A673 (cell line): Measurements from ENCODE around the gene AMPD2. TPM values are rescaled to one million over a fixed set of nuclear protein-coding genes. Genes with fewer than 3 reads are reported as not detected.

Experiments
- BruUV-seq: library from RNA; stranded (reverse); fragments of 400-500 nt; replicated peaks from 2 replicates; lab custom pipeline; 2021; lab: Mats Ljungman, UMichigan
- CTCF ChIA-PET: fragments of 300-600 bp; sonication (Branson Sonifier 250); formaldehyde crosslinking; loops from one replicate; lab custom pipeline; 2022; ENCODE audit warnings: antibody characterized with exemption; lab: Charles Lee
- POLR2A ChIA-PET: fragments of 300-600 bp; sonication (Branson Sonifier 250); formaldehyde crosslinking; loops from one replicate; lab custom pipeline; 2022; ENCODE audit warnings: antibody characterized with exemption; ENCODE audit not compliant: low non-redundant PET; lab: Charles Lee
- DNase-seq: peaks from one replicate; pipeline ENCODE4 v3.0.0-alpha.2; 2015; ENCODE audit warnings: low spot score
- H3K27ac ChIP-seq: fragments of 200-600 bp; sonication (generic); 2 replicates; pipeline ENCODE4 v1.5.1; 2016; ENCODE audit warnings: mixed run types, low read depth, mild to moderate bottlenecking, mixed read lengths, antibody characterized with exemption, low read length; ENCODE audit not compliant: poor library complexity, severe bottlenecking
- H3K27me3 ChIP-seq: fragments of 200-600 bp; sonication (generic); replicated peaks from 2 replicates; pipeline ENCODE4 v1.6.1; 2017; ENCODE audit warnings: mixed run types, low read depth, mild to moderate bottlenecking, mixed read lengths, antibody characterized with exemption, low read length; ENCODE audit not compliant: insufficient read depth, poor library complexity
- H3K36me3 ChIP-seq: fragments of 200-600 bp; sonication (generic); 2 replicates; pipeline ENCODE4 v1.6.1; 2016; ENCODE audit warnings: mixed run types, mild to moderate bottlenecking, mixed read lengths, antibody characterized with exemption, low read length; ENCODE audit not compliant: insufficient read depth, poor library complexity, severe bottlenecking
- H3K4me1 ChIP-seq: fragments of 200-600 bp; sonication (generic); 2 replicates; pipeline ENCODE4 v1.6.1; 2017; ENCODE audit warnings: mixed run types, mild to moderate bottlenecking, mixed read lengths, antibody characterized with exemption, low read length; ENCODE audit not compliant: insufficient read depth, poor library complexity, severe bottlenecking
- H3K4me3 ChIP-seq: fragments of 200-600 bp; sonication (generic); 2 replicates; pipeline ENCODE4 v1.5.1; 2016; ENCODE audit warnings: low read depth, mixed run types, mild to moderate bottlenecking, mixed read lengths, low read length; ENCODE audit not compliant: poor library complexity, severe bottlenecking
- H3K9me3 ChIP-seq: fragments of 200-600 bp; sonication (generic); 2 replicates; pipeline ENCODE4 v1.6.1; 2016; ENCODE audit warnings: mixed run types, low read depth, mild to moderate bottlenecking, mixed read lengths, antibody characterized with exemption, low read length; ENCODE audit not compliant: poor library complexity, severe bottlenecking
- EZH2 ChIP-seq: fragments of 200-600 bp; sonication (generic); IDR thresholded peaks from 2 replicates; pipeline ENCODE4 v1.6.1; 2017; ENCODE audit warnings: borderline replicate concordance, low read depth, mild to moderate bottlenecking, mixed read lengths, antibody characterized with exemption, low read length; ENCODE audit not compliant: poor library complexity, severe bottlenecking
- intact Hi-C: fragments of 100-400 bp; cut with micrococcal nuclease; formaldehyde crosslinking; loops from one replicate; pipeline ENCODE4 v1.10.0; 2022; ENCODE audit not compliant: unreplicated experiment
- total RNA-seq: library from RNA; stranded (reverse); gene quantifications from 2 replicates; pipeline ENCODE4 v1.2.3, GENCODE V29; 2021
- TF ChIP-seq, protein P1 (sequence below): fragments of 300-800, 200-600 bp; sonication (generic); conservative IDR thresholded peaks from 2 replicates; pipeline ENCODE4 v1.5.1; 2017; ENCODE audit warnings: low read depth, mild to moderate bottlenecking, antibody characterized with exemption, low read length, moderate library complexity, mixed read lengths

The AMPD2 gene
- total RNA-seq, 1 experiment from 2014 or later, result 132 TPM

DNA sequence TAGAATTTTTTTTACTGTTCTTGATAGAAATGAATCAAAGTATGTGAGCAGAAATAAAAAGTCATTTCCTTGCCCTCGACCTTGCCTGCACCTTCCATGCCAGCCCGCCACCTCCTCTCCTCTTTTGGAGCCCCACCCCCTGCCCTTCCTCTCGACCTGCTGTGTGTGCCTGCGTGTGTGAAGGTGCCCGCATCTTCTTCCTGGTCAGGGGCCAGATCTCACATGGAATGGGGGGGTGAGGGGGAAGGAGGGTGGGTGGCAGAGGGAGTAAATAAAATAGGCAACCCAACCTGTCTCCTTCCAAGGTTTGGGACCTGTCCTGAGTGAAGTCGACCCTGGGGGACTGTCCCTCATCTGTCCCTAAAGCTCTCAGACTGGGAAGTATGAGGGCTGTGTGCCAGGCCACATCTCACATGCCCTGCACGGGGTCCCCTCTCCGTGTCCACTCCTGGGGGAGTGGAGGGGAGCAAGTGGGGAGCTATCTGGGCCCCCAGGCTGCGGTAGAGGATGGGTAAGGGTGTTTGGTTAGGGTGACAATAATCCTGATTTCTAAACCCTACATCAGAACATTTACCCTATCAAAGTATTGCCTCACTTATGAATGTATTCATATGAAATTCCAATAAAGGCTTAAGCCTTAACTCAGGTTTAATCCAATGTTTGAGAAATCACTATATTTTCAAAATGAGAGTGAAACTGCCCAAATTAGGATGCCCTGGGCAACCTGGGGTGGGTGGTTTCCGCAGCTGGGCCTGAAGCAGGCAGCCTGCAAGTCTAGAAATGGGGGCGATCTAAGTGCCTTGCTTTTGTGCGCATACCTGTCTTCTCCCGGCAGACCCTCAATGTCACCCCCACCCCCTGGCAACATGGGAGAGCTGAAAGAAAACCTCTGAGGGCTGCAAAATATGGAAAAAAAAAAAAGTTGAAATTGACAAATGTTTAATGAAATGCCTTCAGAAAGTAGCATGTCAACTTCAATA, 15.4 kb downstream of the AMPD2 start:
- BruUV-seq, result no TSS peak
- Histone ChIP-seq H3K36me3 (peaks cover 12% of the 10 kb centered on the region), H3K4me3 (no peak overlapping the region), H3K9me3 (no peaks in the 10 kb centered on the region), H3K4me1 (peaks cover 43% of the 10 kb centered on the region), H3K27ac (peak overlapping the region; percentile 52), H3K27me3 (no peaks in the 10 kb centered on the region)
- TF ChIP-seq EZH2, result no peak
- TF ChIP-seq, protein P1, sequence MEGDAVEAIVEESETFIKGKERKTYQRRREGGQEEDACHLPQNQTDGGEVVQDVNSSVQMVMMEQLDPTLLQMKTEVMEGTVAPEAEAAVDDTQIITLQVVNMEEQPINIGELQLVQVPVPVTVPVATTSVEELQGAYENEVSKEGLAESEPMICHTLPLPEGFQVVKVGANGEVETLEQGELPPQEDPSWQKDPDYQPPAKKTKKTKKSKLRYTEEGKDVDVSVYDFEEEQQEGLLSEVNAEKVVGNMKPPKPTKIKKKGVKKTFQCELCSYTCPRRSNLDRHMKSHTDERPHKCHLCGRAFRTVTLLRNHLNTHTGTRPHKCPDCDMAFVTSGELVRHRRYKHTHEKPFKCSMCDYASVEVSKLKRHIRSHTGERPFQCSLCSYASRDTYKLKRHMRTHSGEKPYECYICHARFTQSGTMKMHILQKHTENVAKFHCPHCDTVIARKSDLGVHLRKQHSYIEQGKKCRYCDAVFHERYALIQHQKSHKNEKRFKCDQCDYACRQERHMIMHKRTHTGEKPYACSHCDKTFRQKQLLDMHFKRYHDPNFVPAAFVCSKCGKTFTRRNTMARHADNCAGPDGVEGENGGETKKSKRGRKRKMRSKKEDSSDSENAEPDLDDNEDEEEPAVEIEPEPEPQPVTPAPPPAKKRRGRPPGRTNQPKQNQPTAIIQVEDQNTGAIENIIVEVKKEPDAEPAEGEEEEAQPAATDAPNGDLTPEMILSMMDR, result no peak
- DNase-seq, result no peak
- ChIA-PET POLR2A (no interaction called here), CTCF (no interaction called here)
- intact Hi-C loops, result no loop called here

DNA sequence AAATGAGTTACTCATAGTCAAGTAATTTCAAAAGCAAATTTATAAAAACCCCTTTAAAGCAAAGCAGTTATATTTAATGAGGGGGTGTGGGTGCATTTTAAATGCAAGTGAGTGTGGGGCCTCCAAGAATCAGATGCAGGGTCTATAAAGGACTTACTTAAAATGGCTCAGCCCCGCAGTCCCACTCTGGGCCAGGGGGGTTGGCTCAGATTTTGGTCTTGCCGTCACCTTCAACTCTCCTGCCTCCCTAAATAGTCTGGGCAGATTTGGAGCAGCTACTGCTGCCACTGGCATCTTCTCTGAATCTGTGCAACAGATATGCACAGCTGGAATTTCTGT, 16.2 kb downstream of the AMPD2 start:
- intact Hi-C loops, result no loop called here
- DNase-seq, result no peak
- no TSS peak for BruUV-seq
- POLR2A ChIA-PET, result no interaction called here
- no peak overlapping the region for H3K4me3 ChIP-seq
- no peak for TF ChIP-seq EZH2
- TF ChIP-seq, protein P1, result no peak
- H3K9me3 ChIP-seq, result no peaks in the 10 kb centered on the region
- H3K27ac ChIP-seq, result peak overlapping the region; percentile 52
- H3K27me3 ChIP-seq, result no peaks in the 10 kb centered on the region
- peaks cover 7% of the 10 kb centered on the region for H3K36me3 ChIP-seq
- CTCF ChIA-PET, result no interaction called here
- H3K4me1 ChIP-seq, result peaks cover 44% of the 10 kb centered on the region

DNA sequence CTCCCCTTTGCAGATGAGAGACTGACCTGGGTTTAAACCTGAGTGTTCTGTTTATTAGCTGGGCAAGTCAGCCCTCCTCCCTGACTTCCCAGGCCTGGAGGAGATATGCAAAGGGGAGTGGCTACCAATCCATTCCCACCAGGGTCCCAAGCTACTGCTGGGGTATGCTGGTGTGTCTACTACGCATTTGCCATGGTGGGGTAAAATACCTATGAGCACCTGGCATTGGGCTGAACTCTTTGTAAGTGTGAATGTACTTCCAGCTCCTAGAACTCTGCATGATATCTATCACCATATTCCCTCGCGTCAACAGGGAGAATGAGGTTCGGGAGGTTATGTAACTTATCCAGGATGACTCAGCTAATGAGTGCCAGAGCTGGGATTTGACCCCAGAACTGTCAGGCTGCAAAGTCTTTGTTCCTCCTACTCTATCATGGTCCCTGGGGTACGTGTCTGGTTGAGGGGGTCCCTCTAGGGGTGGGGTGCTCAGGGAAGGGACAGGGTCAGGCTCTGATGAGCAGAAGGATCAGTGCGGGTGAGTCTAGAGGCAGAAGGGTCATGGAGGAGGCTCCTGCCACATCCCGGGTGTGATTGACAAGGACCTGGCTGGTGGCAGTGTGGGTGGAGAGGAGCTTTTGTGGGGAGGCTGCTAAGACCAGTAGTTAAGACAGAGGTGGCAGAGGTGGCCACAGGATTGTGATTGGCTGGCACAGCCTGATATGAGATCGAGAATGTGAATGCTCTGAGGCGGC, 16.7 kb downstream of the AMPD2 start:
- intact Hi-C loops, result no loop called here
- BruUV-seq, result no TSS peak

More for the DNA sequence above, 16.7 kb downstream of the AMPD2 start:
- Histone ChIP-seq H3K4me1 (peaks cover 44% of the 10 kb centered on the region), H3K9me3 (no peaks in the 10 kb centered on the region), H3K36me3 (peaks cover 1% of the 10 kb centered on the region), H3K27me3 (no peaks in the 10 kb centered on the region), H3K27ac (peak overlapping the region; percentile 52), H3K4me3 (no peak overlapping the region)
- TF ChIP-seq, protein P1, result no peak
- TF ChIP-seq EZH2, result no peak
- POLR2A ChIA-PET, result no interaction called here
- CTCF ChIA-PET, result no interaction called here
- peak; percentile 49 for DNase-seq
